Measurements from ENCODE around the gene KCNAB2. TPM values are rescaled to one million over a fixed set of nuclear protein-coding genes. Genes with fewer than 3 reads are reported as not detected.
"Not testable (repeated sequence)": the region's sequence is repeated elsewhere in the genome, so short reads cannot be mapped to it uniquely, and the experiment has no call there.

The KCNAB2 gene
- total RNA-seq, 2 donors from 2014 or later = 2.0 to 5.5 TPM

DNA sequence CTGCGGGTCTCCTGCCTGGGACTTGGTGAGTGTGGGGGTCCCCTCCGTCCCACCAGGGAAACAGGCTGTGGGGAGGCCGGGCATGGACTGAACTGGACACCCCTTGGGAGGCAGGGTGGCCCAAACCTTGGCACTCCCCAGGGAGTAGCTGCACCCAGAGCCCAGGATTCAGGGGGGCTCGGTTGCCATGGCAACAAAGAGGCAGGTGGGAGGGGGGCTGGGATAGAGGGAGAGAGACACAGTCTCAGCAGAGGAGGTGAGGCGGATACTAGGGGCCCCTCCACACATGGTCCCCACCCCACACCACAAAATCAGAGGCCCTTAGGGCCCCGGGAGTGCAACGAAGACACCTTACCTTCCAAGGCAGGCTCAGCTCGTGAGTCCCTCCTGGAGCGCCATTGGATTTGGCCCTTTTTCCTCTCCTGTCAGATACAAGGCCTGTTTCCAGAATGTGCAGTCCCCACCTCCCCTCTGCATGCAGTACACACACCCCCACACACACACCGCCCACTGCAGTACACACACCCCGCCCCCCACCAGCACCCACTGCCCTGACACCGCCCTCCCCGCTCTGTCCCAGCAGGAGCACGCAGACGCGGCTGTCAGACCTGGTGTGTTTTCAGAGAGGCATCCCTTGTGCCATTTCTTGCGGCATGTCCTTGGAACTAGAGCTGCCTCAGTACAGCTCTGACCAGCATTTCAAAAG is 27.2 kb downstream of the KCNAB2 start:
- Histone ChIP-seq H3K4me1 (replicated peaks) (no peaks in the 10 kb centered on the region), H3K27me3 (replicated peaks; ENCODE audit: insufficient read depth) (peaks cover 3% of the 10 kb centered on the region), H3K36me3 (no peaks in the 10 kb centered on the region), H3K27ac (no peak overlapping the region), H3K4me3 (no peak overlapping the region), H3K9me3 (no peaks in the 10 kb centered on the region)
- 69% methylated on average over 16 of the region's 17 CpGs for WGBS
- no peak for TF ChIP-seq POLR2AphosphoS5 (IDR thresholded peaks at IDR 0.05)
- TF ChIP-seq POLR2A (IDR thresholded peaks at IDR 0.05) = no peak
- TF ChIP-seq, protein P1, sequence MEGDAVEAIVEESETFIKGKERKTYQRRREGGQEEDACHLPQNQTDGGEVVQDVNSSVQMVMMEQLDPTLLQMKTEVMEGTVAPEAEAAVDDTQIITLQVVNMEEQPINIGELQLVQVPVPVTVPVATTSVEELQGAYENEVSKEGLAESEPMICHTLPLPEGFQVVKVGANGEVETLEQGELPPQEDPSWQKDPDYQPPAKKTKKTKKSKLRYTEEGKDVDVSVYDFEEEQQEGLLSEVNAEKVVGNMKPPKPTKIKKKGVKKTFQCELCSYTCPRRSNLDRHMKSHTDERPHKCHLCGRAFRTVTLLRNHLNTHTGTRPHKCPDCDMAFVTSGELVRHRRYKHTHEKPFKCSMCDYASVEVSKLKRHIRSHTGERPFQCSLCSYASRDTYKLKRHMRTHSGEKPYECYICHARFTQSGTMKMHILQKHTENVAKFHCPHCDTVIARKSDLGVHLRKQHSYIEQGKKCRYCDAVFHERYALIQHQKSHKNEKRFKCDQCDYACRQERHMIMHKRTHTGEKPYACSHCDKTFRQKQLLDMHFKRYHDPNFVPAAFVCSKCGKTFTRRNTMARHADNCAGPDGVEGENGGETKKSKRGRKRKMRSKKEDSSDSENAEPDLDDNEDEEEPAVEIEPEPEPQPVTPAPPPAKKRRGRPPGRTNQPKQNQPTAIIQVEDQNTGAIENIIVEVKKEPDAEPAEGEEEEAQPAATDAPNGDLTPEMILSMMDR (IDR thresholded peaks at IDR 0.05) = no peak
- intact Hi-C loops (cut with DNase I) = no loop called here
- no peak for DNase-seq (ENCODE audit: low spot score)

DNA sequence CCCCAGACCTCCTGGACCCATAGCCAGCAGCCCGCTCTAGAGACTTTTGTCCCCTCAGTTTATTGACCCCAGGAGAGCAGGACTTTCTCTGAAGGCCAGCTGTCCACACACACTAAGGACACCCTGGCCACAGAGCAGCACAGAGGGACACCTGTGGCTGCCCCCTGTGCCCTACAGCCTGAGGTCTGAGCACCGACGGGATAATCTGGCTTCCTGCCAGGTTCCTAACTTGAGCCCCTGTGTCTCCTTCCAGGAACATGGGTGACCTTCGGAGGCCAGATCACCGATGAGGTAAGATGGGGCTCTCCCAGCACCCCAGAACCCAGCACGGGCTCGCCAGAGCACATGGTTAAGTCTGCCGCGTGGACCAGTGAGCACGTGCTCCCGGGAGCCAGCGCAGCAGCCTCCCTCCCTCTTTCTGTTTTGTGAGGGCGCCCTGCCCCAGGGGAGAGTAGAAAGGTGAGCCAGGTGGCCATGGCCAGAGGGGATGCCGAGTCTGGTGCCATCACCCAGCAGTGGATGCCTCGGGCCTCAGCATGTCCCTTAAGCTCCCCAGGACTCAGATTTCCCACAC is 27.9 kb downstream of the KCNAB2 start:
- H3K27me3 ChIP-seq (replicated peaks; ENCODE audit: insufficient read depth) = peaks cover 3% of the 10 kb centered on the region
- WGBS = 74% methylated on average over 11 of the region's 15 CpGs
- no peaks in the 10 kb centered on the region for H3K9me3 ChIP-seq
- H3K27ac ChIP-seq = no peak overlapping the region
- H3K4me1 ChIP-seq (replicated peaks) = no peaks in the 10 kb centered on the region
- TF ChIP-seq POLR2AphosphoS5 (IDR thresholded peaks at IDR 0.05) = no peak
- no peak for TF ChIP-seq POLR2A (IDR thresholded peaks at IDR 0.05)
- TF ChIP-seq, protein P1 (IDR thresholded peaks at IDR 0.05) = no peak
- DNase-seq (ENCODE audit: low spot score) = no peak
- H3K4me3 ChIP-seq = no peak overlapping the region
- intact Hi-C loops (cut with DNase I) = no loop called here
- no peaks in the 10 kb centered on the region for H3K36me3 ChIP-seq

DNA sequence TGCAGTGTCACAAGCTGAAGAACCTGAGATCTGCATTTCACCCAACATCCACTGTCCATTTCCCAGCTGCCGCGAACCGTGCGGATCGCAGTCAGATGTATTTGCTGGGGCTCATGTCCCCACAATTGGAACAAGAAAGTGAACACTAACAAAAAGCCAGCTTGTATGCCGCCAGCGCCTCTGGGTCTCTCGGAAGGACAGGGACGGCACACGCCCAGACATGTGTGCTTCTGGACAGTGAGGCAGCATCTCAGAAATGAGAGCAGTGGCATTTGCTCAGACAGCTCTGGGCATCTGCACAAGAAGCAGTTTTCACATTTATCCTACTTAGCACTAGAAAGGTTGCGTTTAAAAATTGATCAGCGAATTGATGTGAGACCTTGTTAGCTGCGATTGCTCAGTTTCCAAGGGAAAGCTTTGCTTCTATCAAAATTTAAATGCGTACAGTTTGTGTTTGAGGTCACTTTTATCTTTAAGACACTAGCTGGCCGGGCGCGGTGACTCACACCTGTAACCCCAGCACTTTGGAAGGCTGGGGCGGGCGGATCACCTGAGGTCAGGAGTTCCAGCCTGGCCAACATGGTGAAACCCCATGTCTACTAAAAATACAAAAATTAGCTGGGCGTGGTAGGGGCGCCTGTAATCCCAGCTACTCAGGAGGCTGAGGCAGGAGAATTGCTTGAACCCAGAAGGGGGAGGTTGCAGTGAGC is 28.7 kb downstream of the KCNAB2 start:
- WGBS = 74% methylated on average over 21 of the region's 21 CpGs
- H3K9me3 ChIP-seq = no peaks in the 10 kb centered on the region
- H3K36me3 ChIP-seq = no peaks in the 10 kb centered on the region
- TF ChIP-seq, protein P1 (IDR thresholded peaks at IDR 0.05) = no peak
- TF ChIP-seq POLR2A (IDR thresholded peaks at IDR 0.05) (no peak), POLR2AphosphoS5 (IDR thresholded peaks at IDR 0.05) (no peak)
- no peak overlapping the region for H3K27ac ChIP-seq
- intact Hi-C loops (cut with DNase I) = no loop called here
- DNase-seq (ENCODE audit: low spot score) = no peak
- H3K27me3 ChIP-seq (replicated peaks; ENCODE audit: insufficient read depth) = peaks cover 3% of the 10 kb centered on the region
- no peak overlapping the region for H3K4me3 ChIP-seq
- H3K4me1 ChIP-seq (replicated peaks) = no peaks in the 10 kb centered on the region

DNA sequence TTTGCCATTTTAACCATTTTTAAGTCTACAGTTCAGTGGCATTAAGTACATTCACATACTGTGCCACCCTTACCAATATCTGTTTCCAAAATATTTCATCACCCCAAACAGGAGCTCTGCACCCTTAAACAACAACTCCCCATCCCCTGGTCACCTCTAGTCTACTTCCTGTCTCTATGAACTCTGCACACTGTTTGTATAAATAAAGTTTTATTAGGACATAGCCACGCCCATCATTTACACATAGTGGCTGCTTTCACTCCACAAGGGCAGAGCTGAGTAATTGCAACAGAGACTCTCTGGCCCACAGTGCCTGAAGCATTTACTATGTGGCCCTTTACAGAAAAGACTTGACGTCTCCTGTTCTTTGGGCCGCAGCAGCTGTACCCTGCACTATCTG is 30.1 kb downstream of the KCNAB2 start:
- WGBS = 96% methylated on average over 3 of the region's 3 CpGs
- DNase-seq (ENCODE audit: low spot score) = no peak
- Histone ChIP-seq H3K36me3 (no peaks in the 10 kb centered on the region), H3K27me3 (replicated peaks; ENCODE audit: insufficient read depth) (peaks cover 3% of the 10 kb centered on the region), H3K9me3 (no peaks in the 10 kb centered on the region), H3K4me1 (replicated peaks) (no peaks in the 10 kb centered on the region), H3K4me3 (no peak overlapping the region), H3K27ac (no peak overlapping the region)
- TF ChIP-seq POLR2AphosphoS5 (IDR thresholded peaks at IDR 0.05) (no peak), POLR2A (IDR thresholded peaks at IDR 0.05) (no peak)
- TF ChIP-seq, protein P1 (IDR thresholded peaks at IDR 0.05) = no peak
- intact Hi-C loops (cut with DNase I) = no loop called here

DNA sequence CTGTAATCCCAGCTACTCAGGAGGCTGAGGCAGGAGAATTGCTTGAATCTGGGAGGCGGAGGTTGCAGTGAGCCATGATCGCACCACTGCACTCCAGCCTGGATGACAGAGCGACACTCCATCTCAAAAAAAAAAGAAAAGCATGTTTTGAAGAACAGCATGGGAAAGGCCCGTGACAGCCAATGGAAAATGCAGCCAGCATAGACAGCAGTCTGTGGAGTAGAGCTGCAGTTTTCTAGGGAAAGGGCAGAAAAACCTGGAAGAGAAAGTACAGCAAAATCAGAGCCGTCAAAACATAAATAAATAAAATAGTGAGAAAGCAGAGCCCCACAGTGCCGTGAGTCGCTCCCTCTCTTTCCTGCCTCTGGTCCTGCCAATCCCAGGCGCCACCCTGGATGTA is 31.4 kb downstream of the KCNAB2 start:
- intact Hi-C loops (cut with DNase I) = not testable (repeated sequence)

More for the DNA sequence above, 31.4 kb downstream of the KCNAB2 start:
- not testable (repeated sequence) for H3K4me1 ChIP-seq (replicated peaks); H3K27me3 ChIP-seq (replicated peaks; ENCODE audit: insufficient read depth); H3K36me3 ChIP-seq; DNase-seq (ENCODE audit: low spot score); H3K9me3 ChIP-seq; H3K27ac ChIP-seq; H3K4me3 ChIP-seq
- WGBS = 90% methylated on average over 8 of the region's 8 CpGs

Measured in prostate gland (tissue), 2 donors.